OCI-LY3 (cell line): ENCODE measurements around the gene LMX1A.

Experiments
- H2AFZ ChIP-seq: fragments of 200-600, 300-600 bp; shearing (Covaris generic); 2 replicates; pipeline ENCODE4 v1.6.0; 2014; ENCODE audit warnings: antibody characterized with exemption, low read depth, low read length
- H3K27ac ChIP-seq: fragments of 200-600, 300-600 bp; sonication (generic); 2 replicates; pipeline ENCODE4 v1.5.1; 2014; ENCODE audit warnings: mild to moderate bottlenecking, low read length, moderate library complexity, mixed read lengths
- H3K27me3 ChIP-seq: fragments of 200-600, 300-600 bp; sonication (generic); 2 replicates; pipeline ENCODE4 v1.6.1; 2014; ENCODE audit warnings: low read depth, low read length, mixed read lengths
- H3K36me3 ChIP-seq: fragments of 200-600, 300-600 bp; sonication (generic); replicated peaks from 2 replicates; pipeline ENCODE3; 2014; ENCODE audit warnings: low read depth, low read length, mixed read lengths
- H3K4me1 ChIP-seq: fragments of 300-600, 200-600 bp; sonication (generic); 2 replicates; pipeline ENCODE4 v1.6.1; 2014; ENCODE audit warnings: low read length, mixed read lengths
- H3K4me2 ChIP-seq: fragments of 200-600, 300-600 bp; sonication (generic); 2 replicates; pipeline ENCODE4 v1.6.1; 2014; ENCODE audit warnings: low read length, mixed read lengths
- H3K4me3 ChIP-seq: fragments of 300-600, 200-600 bp; sonication (generic); 2 replicates; pipeline ENCODE4 v1.5.1; 2014; ENCODE audit warnings: antibody characterized with exemption, mild to moderate bottlenecking, low read length, moderate library complexity
- H3K79me2 ChIP-seq: fragments of 300-600, 200-600 bp; shearing (Covaris generic); 2 replicates; pipeline ENCODE4 v1.6.1; 2014; ENCODE audit warnings: mild to moderate bottlenecking, low read length, mixed read lengths
- H3K9ac ChIP-seq: fragments of 300-600, 200-600 bp; shearing (Covaris generic); 2 replicates; pipeline ENCODE4 v1.6.0; 2014; ENCODE audit warnings: mild to moderate bottlenecking, low read length, moderate library complexity
- H3K9me3 ChIP-seq: fragments of 200-600, 300-600 bp; shearing (Covaris generic); 2 replicates; pipeline ENCODE4 v1.6.1; 2014; ENCODE audit warnings: low read length, mixed read lengths; ENCODE audit not compliant: insufficient read depth
- H4K20me1 ChIP-seq: fragments of 200-600, 300-600 bp; sonication (generic); 2 replicates; pipeline ENCODE4 v1.6.1; 2016; ENCODE audit warnings: low read length, mixed read lengths; ENCODE audit not compliant: insufficient read depth
- CTCF ChIP-seq: fragments of 200-600, 300-600 bp; sonication (generic); IDR thresholded peaks from 2 replicates; pipeline ENCODE4 v1.5.1; 2014; ENCODE audit warnings: antibody characterized with exemption, low read length, low read depth
- EZH2phosphoT487 ChIP-seq: fragments of 200-600 bp; shearing (Covaris generic); IDR thresholded peaks from 2 replicates; pipeline ENCODE4 v1.6.1; 2018; ENCODE audit warnings: antibody characterized with exemption, mixed run types, low read depth

Gene LMX1A

GRCh38 chr1:165330483-165330882 lies 26.0 kb downstream of the LMX1A start:
- TF ChIP-seq EZH2phosphoT487 = no peak
- no peak for TF ChIP-seq CTCF
- Histone ChIP-seq H3K27ac (no peak overlapping the region), H2AFZ (no peak overlapping the region), H3K79me2 (no peaks in the 10 kb centered on the region), H3K4me3 (no peak overlapping the region), H3K27me3 (peaks cover 41% of the 10 kb centered on the region), H3K9me3 (no peaks in the 10 kb centered on the region), H4K20me1 (no peaks in the 10 kb centered on the region), H3K4me1 (no peaks in the 10 kb centered on the region), H3K4me2 (no peak overlapping the region), H3K9ac (no peak overlapping the region), H3K36me3 (no peaks in the 10 kb centered on the region)

- H2AFZ ChIP-seq = no peak overlapping the region
- H3K4me1 ChIP-seq = no peaks in the 10 kb centered on the region
- no peak overlapping the region for H3K27ac ChIP-seq
- H3K9me3 ChIP-seq = no peaks in the 10 kb centered on the region
- H3K4me3 ChIP-seq = no peak overlapping the region
- peaks cover 39% of the 10 kb centered on the region for H3K27me3 ChIP-seq
- no peak for TF ChIP-seq EZH2phosphoT487
- TF ChIP-seq CTCF = no peak
- H4K20me1 ChIP-seq = no peaks in the 10 kb centered on the region
- no peaks in the 10 kb centered on the region for H3K79me2 ChIP-seq
- no peak overlapping the region for H3K9ac ChIP-seq
- no peak overlapping the region for H3K4me2 ChIP-seq
- no peaks in the 10 kb centered on the region for H3K36me3 ChIP-seq
These were observed 27.4 kb downstream of the LMX1A start for GRCh38 chr1:165329104-165329503.

GRCh38 chr1:165328136-165328535 lies 28.4 kb downstream of the LMX1A start:
- Histone ChIP-seq H3K9me3 (no peaks in the 10 kb centered on the region), H3K79me2 (no peaks in the 10 kb centered on the region), H3K9ac (no peak overlapping the region), H4K20me1 (no peaks in the 10 kb centered on the region), H3K4me3 (no peak overlapping the region), H3K27ac (no peak overlapping the region), H2AFZ (no peak overlapping the region), H3K4me2 (no peak overlapping the region), H3K27me3 (peaks cover 40% of the 10 kb centered on the region), H3K4me1 (no peaks in the 10 kb centered on the region), H3K36me3 (no peaks in the 10 kb centered on the region)
- TF ChIP-seq EZH2phosphoT487 = no peak
- no peak for TF ChIP-seq CTCF

GRCh38 chr1:165327538-165327937 lies 29.0 kb downstream of the LMX1A start:
- no peaks in the 10 kb centered on the region for H4K20me1 ChIP-seq
- TF ChIP-seq CTCF (no peak), EZH2phosphoT487 (no peak)
- no peaks in the 10 kb centered on the region for H3K9me3 ChIP-seq
- H3K9ac ChIP-seq = no peak overlapping the region
- H3K27ac ChIP-seq = no peak overlapping the region
- H2AFZ ChIP-seq = no peak overlapping the region
- H3K4me1 ChIP-seq = no peaks in the 10 kb centered on the region
- no peak overlapping the region for H3K4me2 ChIP-seq
- H3K36me3 ChIP-seq = no peaks in the 10 kb centered on the region
- H3K4me3 ChIP-seq = no peak overlapping the region
- H3K79me2 ChIP-seq = no peaks in the 10 kb centered on the region
- H3K27me3 ChIP-seq = peaks cover 40% of the 10 kb centered on the region
